Endothelial cell (in vitro differentiated cells): ENCODE results near the gene TBC1D5. TPM values are rescaled to one million over a fixed set of nuclear protein-coding genes. Genes with fewer than 3 reads are reported as not detected.
"Not testable (repeated sequence)": the region's sequence is repeated elsewhere in the genome, so short reads cannot be mapped to it uniquely, and the experiment has no call there.

Experiments
- DNase-seq: peaks from one replicate; pipeline ENCODE4 v3.0.0; 2021; ENCODE audit warnings: low spot score
- H3K27ac Mint-ChIP-seq: one replicate; pipeline ENCODE4 v1.8.0; 2021; ENCODE audit warnings: mixed read lengths, inconsistent platforms; ENCODE audit not compliant: unreplicated experiment
- H3K27me3 Mint-ChIP-seq: one replicate; pipeline ENCODE4 v1.8.0; 2021; ENCODE audit warnings: mild to moderate bottlenecking, moderate library complexity, mixed read lengths, inconsistent platforms; ENCODE audit not compliant: unreplicated experiment
- H3K36me3 Mint-ChIP-seq: one replicate; pipeline ENCODE4 v1.8.0; 2021; ENCODE audit warnings: mild to moderate bottlenecking, low read depth, mixed read lengths, inconsistent platforms; ENCODE audit not compliant: unreplicated experiment
- H3K4me1 Mint-ChIP-seq: one replicate; pipeline ENCODE4 v1.8.0; 2021; ENCODE audit warnings: mild to moderate bottlenecking, mixed read lengths, inconsistent platforms; ENCODE audit not compliant: unreplicated experiment
- H3K4me3 Mint-ChIP-seq: one replicate; pipeline ENCODE4 v1.8.0; 2021; ENCODE audit warnings: mild to moderate bottlenecking, mixed read lengths, inconsistent platforms; ENCODE audit not compliant: unreplicated experiment
- H3K9me3 Mint-ChIP-seq: one replicate; pipeline ENCODE4 v1.8.0; 2021; ENCODE audit warnings: mixed read lengths, inconsistent platforms; ENCODE audit not compliant: unreplicated experiment
- CTCF ChIP-seq: fragments of 200-600 bp; sonication (generic); IDR thresholded peaks from one replicate; pipeline ENCODE4 v1.5.0; 2021; ENCODE audit warnings: antibody characterized with exemption; ENCODE audit not compliant: unreplicated experiment
- total RNA-seq: library from RNA; stranded (reverse); fragmentation: NEBNext Ultra II Directional; extraction: Animal tissue kit (Norgen Biotek cat#: 25700); gene quantifications from one replicate; pipeline ENCODE4 v1.2.1, GENCODE V29; 2021; ENCODE audit not compliant: unreplicated experiment

The TBC1D5 gene
- total RNA-seq, 1 donor from 2014 or later: 48.2 TPM

- DNase-seq: no peak
- no peaks in the 10 kb centered on the region for H3K9me3 Mint-ChIP-seq
- no peak overlapping the region for H3K4me3 Mint-ChIP-seq
- H3K4me1 Mint-ChIP-seq: peaks cover 5% of the 10 kb centered on the region
- H3K27ac Mint-ChIP-seq: no peak overlapping the region
- no peaks in the 10 kb centered on the region for H3K36me3 Mint-ChIP-seq
- TF ChIP-seq CTCF: no peak
- H3K27me3 Mint-ChIP-seq: no peaks in the 10 kb centered on the region
Observed at GRCh38 chr3:17640466-17640865, 102.0 kb downstream of the TBC1D5 start.

GRCh38 chr3:17639765-17640164 is 102.7 kb downstream of the TBC1D5 start:
- no peak overlapping the region for H3K27ac Mint-ChIP-seq

GRCh38 chr3:17639257-17639656 is 103.2 kb downstream of the TBC1D5 start:
- no peak overlapping the region for H3K4me3 Mint-ChIP-seq
- no peaks in the 10 kb centered on the region for H3K36me3 Mint-ChIP-seq
- H3K4me1 Mint-ChIP-seq: peaks cover 3% of the 10 kb centered on the region
- H3K27ac Mint-ChIP-seq: no peak overlapping the region
- DNase-seq: no peak
- H3K27me3 Mint-ChIP-seq: no peaks in the 10 kb centered on the region
- no peaks in the 10 kb centered on the region for H3K9me3 Mint-ChIP-seq
- no peak for TF ChIP-seq CTCF

More at GRCh38 chr3:17639765-17640164, 102.7 kb downstream of the TBC1D5 start:
- Mint-ChIP-seq H3K27me3 (no peaks in the 10 kb centered on the region), H3K36me3 (no peaks in the 10 kb centered on the region), H3K9me3 (no peaks in the 10 kb centered on the region), H3K4me1 (peaks cover 4% of the 10 kb centered on the region), H3K4me3 (no peak overlapping the region)
- TF ChIP-seq CTCF: no peak
- DNase-seq: no peak

GRCh38 chr3:17638356-17638755 is 104.1 kb downstream of the TBC1D5 start:
- Mint-ChIP-seq H3K4me3 (no peak overlapping the region), H3K36me3 (no peaks in the 10 kb centered on the region), H3K27me3 (no peaks in the 10 kb centered on the region), H3K9me3 (no peaks in the 10 kb centered on the region), H3K4me1 (peaks cover 3% of the 10 kb centered on the region), H3K27ac (no peak overlapping the region)
- no peak for TF ChIP-seq CTCF
- DNase-seq: no peak

- H3K36me3 Mint-ChIP-seq, H3K9me3 Mint-ChIP-seq, DNase-seq, H3K4me3 Mint-ChIP-seq, H3K4me1 Mint-ChIP-seq, H3K27ac Mint-ChIP-seq, H3K27me3 Mint-ChIP-seq: not testable (repeated sequence)
Observed at GRCh38 chr3:17635675-17636074, 106.8 kb downstream of the TBC1D5 start.

- no peaks in the 10 kb centered on the region for H3K27me3 Mint-ChIP-seq
- H3K4me3 Mint-ChIP-seq: no peak overlapping the region
- H3K4me1 Mint-ChIP-seq: peaks cover 3% of the 10 kb centered on the region
- no peaks in the 10 kb centered on the region for H3K9me3 Mint-ChIP-seq
- no peak for DNase-seq
- no peak overlapping the region for H3K27ac Mint-ChIP-seq
- no peaks in the 10 kb centered on the region for H3K36me3 Mint-ChIP-seq
- no peak for TF ChIP-seq CTCF
Observed at GRCh38 chr3:17634964-17635363, 107.5 kb downstream of the TBC1D5 start.
